Mammary epithelial cell (primary cell): ENCODE data around the gene LRP5.

ENCODE experiments used
- CTCF ChIP-seq, 2 donors: IDR thresholded peaks in 1 of 2; conservative IDR thresholded peaks in 1 of 2; 2 replicates each; pipeline ENCODE4 v1.5.1; 2011 to 2012; ENCODE audit warnings: inconsistent platforms in 2 of 2, low read length in 2 of 2, mild to moderate bottlenecking in 2 of 2, control low read depth in 1 of 2, low read depth in 1 of 2; ENCODE audit not compliant: insufficient read depth in 1 of 2; ENCODE audit errors: extremely low read depth in 1 of 2
- EZH2 ChIP-seq: IDR thresholded peaks from 2 replicates; pipeline ENCODE4 v1.6.1; 2012; ENCODE audit warnings: low read length, inconsistent platforms, borderline replicate concordance

GRCh38 chr11:68425866-68426380 is 113.5 kb downstream of the LRP5 start:
- no peak for TF ChIP-seq CTCF (conservative IDR thresholded peaks at IDR 0.05 in 1 of 2, IDR thresholded peaks at IDR 0.05 in 1 of 2; ENCODE audit: extremely low read depth in 1 of 2, insufficient read depth in 1 of 2, low read depth in 1 of 2, low read length in 2 of 2)
- no peak for TF ChIP-seq EZH2
